Body of pancreas (tissue), 4 donors: ENCODE results near the gene UGT1A3. TPM values are rescaled to one million over a fixed set of nuclear protein-coding genes. Genes with fewer than 3 reads are reported as not detected.
"Not testable (repeated sequence)": the region's sequence is repeated elsewhere in the genome, so short reads cannot be mapped to it uniquely, and the experiment has no call there.

Source experiments
- ATAC-seq: fragments of 150-250 bp; one replicate; pipeline ENCODE4 v1.9.1; 2016
- DNase-seq, 4 donors: peaks; one replicate each; pipeline ENCODE4 v3.0.0-alpha.2; 2019
- H3K27ac ChIP-seq, 4 donors: fragments of 200-600 bp; sonication (generic); 1 replicate in 3 of 4; 2 replicates in 1 of 4; pipeline versions ENCODE4 v1.5.1 to v1.6.1; 2016 to 2019; ENCODE audit warnings: mild to moderate bottlenecking in 1 of 4, mixed read lengths in 1 of 4, moderate library complexity in 1 of 4
- H3K27me3 ChIP-seq, 2 donors: fragments of 200-600 bp; sonication (generic); one replicate each; pipeline ENCODE4 v1.6.0; 2016; ENCODE audit warnings: mild to moderate bottlenecking in 1 of 2
- H3K36me3 ChIP-seq, 2 donors: fragments of 200-600 bp; sonication (generic); replicated peaks in 1 of 2; 2 replicates each; pipeline ENCODE4 v1.5.1; 2016; ENCODE audit warnings: low read depth in 2 of 2; ENCODE audit not compliant: insufficient read depth in 1 of 2
- H3K4me1 ChIP-seq: fragments of 200-600 bp; sonication (generic); one replicate; pipeline ENCODE4 v1.6.0; 2016
- H3K4me3 ChIP-seq, 2 donors: fragments of 200-600 bp; sonication (generic); 1 replicate in 1 of 2; 2 replicates in 1 of 2; pipeline ENCODE4 v1.5.1; 2016 to 2019
- H3K9me3 ChIP-seq, 3 donors: fragments of 200-600 bp; sonication (generic); 1 replicate in 2 of 3; 2 replicates in 1 of 3; pipeline ENCODE4 v1.5.1; 2016
- CTCF ChIP-seq, 7 experiments: fragments of 450-650 bp in 4 of 7; fragments of 200-600 bp in 3 of 7; sonication (generic) in 3 of 7; IDR thresholded peaks; one replicate each; pipeline ENCODE4 v1.5.1; 2016 to 2019; ENCODE audit warnings: antibody characterized with exemption in 7 of 7
- POLR2A ChIP-seq, 3 donors: fragments of 450-650 bp; IDR thresholded peaks; one replicate each; pipeline ENCODE4 v1.6.1; 2016; ENCODE audit warnings: antibody characterized with exemption in 3 of 3, mild to moderate bottlenecking in 2 of 3
- WGBS, 2 donors: methylation state at CpG; one replicate each; pipeline ENCODE4 v1.1.5; 2017; 5-methylcytosine and 5-hydroxymethylcytosine counted together
- intact Hi-C: fragments of 100-400 bp; cut with DNase I; formaldehyde crosslinking; loops from one replicate; pipeline ENCODE4 v1.15.1; 2023
- total RNA-seq, 2 donors: library from RNA; depleted of rRNA; stranded (reverse); fragments of >200 nt; gene quantifications; one replicate each; pipeline ENCODE4 v1.1.0, GENCODE V29; 2016

Gene UGT1A3
- total RNA-seq, 2 donors from 2014 or later: not detected

- DNase-seq (no peak), ATAC-seq (no peak)
- Histone ChIP-seq H3K27me3 (no peaks in the 10 kb centered on the region), H3K36me3 (no peaks in the 10 kb centered on the region), H3K4me1 (peaks cover 11% of the 10 kb centered on the region), H3K4me3 (no peak overlapping the region), H3K9me3 (no peaks in the 10 kb centered on the region), H3K27ac (no peak overlapping the region)
- 88 to 96% methylated on average over 4 of the region's 4 CpGs for WGBS, 2 donors
- TF ChIP-seq CTCF (IDR thresholded peaks at IDR 0.05) (no peak), POLR2A (IDR thresholded peaks at IDR 0.05) (no peak)
- intact Hi-C loops: no loop called here
Measured at GRCh38 chr2:233698740-233699139, 30.1 kb upstream of the UGT1A3 start.

- Histone ChIP-seq H3K36me3 (no peaks in the 10 kb centered on the region), H3K4me3 (no peak overlapping the region), H3K4me1 (peaks cover 11% of the 10 kb centered on the region), H3K27me3 (no peaks in the 10 kb centered on the region), H3K9me3 (no peaks in the 10 kb centered on the region), H3K27ac (peak overlapping the region in 3 of 4 donors; percentile 56 to 68 (median 57))
- 88% methylated on average over 8 of the region's 8 CpGs for WGBS, 2 donors
- intact Hi-C loops: no loop called here
- no peak for TF ChIP-seq CTCF (IDR thresholded peaks at IDR 0.05)
- TF ChIP-seq POLR2A (IDR thresholded peaks at IDR 0.05): no peak
- ATAC-seq: no peak
- DNase-seq: no peak
Measured at GRCh38 chr2:233699424-233700027, 29.3 kb upstream of the UGT1A3 start.

- Histone ChIP-seq H3K4me1 (peaks cover 11% of the 10 kb centered on the region), H3K27me3 (no peaks in the 10 kb centered on the region), H3K36me3 (no peaks in the 10 kb centered on the region), H3K9me3 (no peaks in the 10 kb centered on the region), H3K4me3 (no peak overlapping the region), H3K27ac (peak overlapping the region in 3 of 4 donors; percentile 56 to 68 (median 57))
- intact Hi-C loops: no loop called here
- ATAC-seq (peak; percentile 100), DNase-seq (peak; percentile 37 to 75 (median 63))
- no peak for TF ChIP-seq CTCF (IDR thresholded peaks at IDR 0.05)
- TF ChIP-seq POLR2A (IDR thresholded peaks at IDR 0.05): no peak
- WGBS, 2 donors: 9 to 11% methylated on average over 1 of the region's 1 CpG
Measured at GRCh38 chr2:233700028-233700635, 28.7 kb upstream of the UGT1A3 start.

- H3K9me3 ChIP-seq, H3K27me3 ChIP-seq, H3K4me3 ChIP-seq, H3K27ac ChIP-seq, intact Hi-C loops, ATAC-seq, DNase-seq, H3K36me3 ChIP-seq: not testable (repeated sequence)
- H3K4me1 ChIP-seq: peaks cover 14% of the 10 kb centered on the region
- WGBS, 2 donors: 73 to 95% methylated on average over 5 of the region's 5 CpGs
Measured at GRCh38 chr2:233700842-233701241, 28.0 kb upstream of the UGT1A3 start.

GRCh38 chr2:233702238-233702637 is 26.6 kb upstream of the UGT1A3 start:
- no peaks in the 10 kb centered on the region for H3K27me3 ChIP-seq
- intact Hi-C loops: no loop called here
- H3K27ac ChIP-seq: no peak overlapping the region
- peaks cover 25% of the 10 kb centered on the region for H3K4me1 ChIP-seq
- no peak for DNase-seq
- TF ChIP-seq CTCF (IDR thresholded peaks at IDR 0.05): no peak
- no peak for TF ChIP-seq POLR2A (IDR thresholded peaks at IDR 0.05)
- no peak for ATAC-seq
- H3K9me3 ChIP-seq: no peaks in the 10 kb centered on the region
- H3K4me3 ChIP-seq: no peak overlapping the region
- WGBS, 2 donors: 43 to 47% methylated on average over 3 of the region's 3 CpGs
- no peaks in the 10 kb centered on the region for H3K36me3 ChIP-seq
